ACC112 (cell line): ENCODE data around the gene DNAJC5.

ENCODE experiments used
- H2AFZ ChIP-seq: fragments of 200-600 bp; sonication (generic); one replicate; pipeline ENCODE4 v1.6.0; 2017; ENCODE audit warnings: antibody characterized with exemption, low read length; ENCODE audit not compliant: unreplicated experiment
- H3K27ac ChIP-seq: fragments of 200-600 bp; sonication (generic); 2 replicates; pipeline ENCODE4 v1.5.1; 2014; ENCODE audit warnings: low read depth, mild to moderate bottlenecking, antibody characterized with exemption, low read length, moderate library complexity
- H3K27me3 ChIP-seq: fragments of 200-600 bp; sonication (generic); 2 replicates; pipeline ENCODE4 v1.6.1; 2014; ENCODE audit warnings: mild to moderate bottlenecking, antibody characterized with exemption, low read length, moderate library complexity, mixed read lengths; ENCODE audit not compliant: insufficient read depth
- H3K36me3 ChIP-seq: fragments of 200-600 bp; sonication (generic); 2 replicates; pipeline ENCODE4 v1.6.1; 2016; ENCODE audit warnings: mild to moderate bottlenecking, antibody characterized with exemption, low read length, moderate library complexity, mixed read lengths; ENCODE audit not compliant: insufficient read depth
- H3K4me1 ChIP-seq: fragments of 200-600 bp; sonication (generic); one replicate; pipeline ENCODE4 v1.6.1; 2016; ENCODE audit warnings: low read length, mixed read lengths; ENCODE audit not compliant: insufficient read depth, unreplicated experiment, control insufficient read depth
- H3K4me3 ChIP-seq: fragments of 200-600 bp; sonication (generic); 2 replicates; pipeline ENCODE4 v1.5.1; 2014; ENCODE audit warnings: mild to moderate bottlenecking, low read depth, low read length
- H3K79me2 ChIP-seq: fragments of 200-600 bp; sonication (generic); one replicate; pipeline ENCODE4 v1.6.0; 2016; ENCODE audit warnings: low read length; ENCODE audit not compliant: control insufficient read depth, unreplicated experiment, insufficient read depth

The DNAJC5 gene

GRCh38 chr20:63932606-63933160 is 37.8 kb downstream of the DNAJC5 start:
- peaks cover 17% of the 10 kb centered on the region; the same call in 1 of the 2 replicates for H3K36me3 ChIP-seq
- no peaks in the 10 kb centered on the region for H3K27me3 ChIP-seq
- H3K79me2 ChIP-seq, result peaks cover 5% of the 10 kb centered on the region
- H2AFZ ChIP-seq, result no peak overlapping the region
- no peak overlapping the region for H3K4me3 ChIP-seq
- H3K27ac ChIP-seq, result no peak overlapping the region
- no peaks in the 10 kb centered on the region for H3K4me1 ChIP-seq

- Histone ChIP-seq H3K27me3 (no peaks in the 10 kb centered on the region), H3K4me3 (no peak overlapping the region), H3K4me1 (no peaks in the 10 kb centered on the region), H3K36me3 (peaks cover 10% of the 10 kb centered on the region; the same call in 1 of the 2 replicates), H3K79me2 (peaks cover 5% of the 10 kb centered on the region), H3K27ac (no peak overlapping the region), H2AFZ (no peak overlapping the region)
Measured at GRCh38 chr20:63933646-63934045, 38.7 kb downstream of the DNAJC5 start.

GRCh38 chr20:63934271-63935068 is 39.5 kb downstream of the DNAJC5 start:
- no peak overlapping the region for H2AFZ ChIP-seq
- H3K4me1 ChIP-seq, result no peaks in the 10 kb centered on the region
- H3K36me3 ChIP-seq, result peaks cover 11% of the 10 kb centered on the region; the same call in 1 of the 2 replicates
- H3K27ac ChIP-seq, result no peak overlapping the region
- no peak overlapping the region for H3K4me3 ChIP-seq
- H3K27me3 ChIP-seq, result no peaks in the 10 kb centered on the region
- H3K79me2 ChIP-seq, result peaks cover 5% of the 10 kb centered on the region

GRCh38 chr20:63935447-63935846 is 40.5 kb downstream of the DNAJC5 start:
- Histone ChIP-seq H3K36me3 (peaks cover 19% of the 10 kb centered on the region; the same call in 1 of the 2 replicates), H3K27me3 (no peaks in the 10 kb centered on the region), H2AFZ (no peak overlapping the region), H3K27ac (no peak overlapping the region), H3K79me2 (peaks cover 9% of the 10 kb centered on the region), H3K4me1 (no peaks in the 10 kb centered on the region), H3K4me3 (no peak overlapping the region)

- Histone ChIP-seq H3K27me3 (no peaks in the 10 kb centered on the region), H3K4me3 (no peak overlapping the region), H3K27ac (no peak overlapping the region), H3K36me3 (peaks cover 24% of the 10 kb centered on the region; the same call in 1 of the 2 replicates), H3K4me1 (no peaks in the 10 kb centered on the region), H3K79me2 (peaks cover 9% of the 10 kb centered on the region), H2AFZ (no peak overlapping the region)
Measured at GRCh38 chr20:63937596-63937995, 42.7 kb downstream of the DNAJC5 start.

- no peak overlapping the region for H2AFZ ChIP-seq
- peaks cover 24% of the 10 kb centered on the region; the same call in 1 of the 2 replicates for H3K36me3 ChIP-seq
- H3K27me3 ChIP-seq, result no peaks in the 10 kb centered on the region
- H3K79me2 ChIP-seq, result peaks cover 9% of the 10 kb centered on the region
- no peaks in the 10 kb centered on the region for H3K4me1 ChIP-seq
- no peak overlapping the region for H3K27ac ChIP-seq
- no peak overlapping the region for H3K4me3 ChIP-seq
Measured at GRCh38 chr20:63939061-63939935, 44.4 kb downstream of the DNAJC5 start.

- H3K79me2 ChIP-seq, result peaks cover 8% of the 10 kb centered on the region
- no peak overlapping the region for H3K27ac ChIP-seq
- peaks cover 24% of the 10 kb centered on the region; the same call in 1 of the 2 replicates for H3K36me3 ChIP-seq
- no peaks in the 10 kb centered on the region for H3K27me3 ChIP-seq
- H3K4me1 ChIP-seq, result no peaks in the 10 kb centered on the region
- H3K4me3 ChIP-seq, result no peak overlapping the region
- H2AFZ ChIP-seq, result no peak overlapping the region
Measured at GRCh38 chr20:63940071-63940471, 45.1 kb downstream of the DNAJC5 start.

- Histone ChIP-seq H2AFZ (no peak overlapping the region), H3K4me3 (no peak overlapping the region), H3K4me1 (no peaks in the 10 kb centered on the region), H3K27me3 (no peaks in the 10 kb centered on the region), H3K36me3 (peaks cover 24% of the 10 kb centered on the region; the same call in 1 of the 2 replicates), H3K27ac (no peak overlapping the region), H3K79me2 (peaks cover 6% of the 10 kb centered on the region)
Measured at GRCh38 chr20:63940472-63941266, 45.7 kb downstream of the DNAJC5 start.

- H3K27ac ChIP-seq, result no peak overlapping the region
- no peak overlapping the region for H3K4me3 ChIP-seq
- no peaks in the 10 kb centered on the region for H3K4me1 ChIP-seq
- peaks cover 7% of the 10 kb centered on the region for H3K79me2 ChIP-seq
- H2AFZ ChIP-seq, result no peak overlapping the region
- H3K27me3 ChIP-seq, result no peaks in the 10 kb centered on the region
- peaks cover 24% of the 10 kb centered on the region; the same call in 1 of the 2 replicates for H3K36me3 ChIP-seq
Measured at GRCh38 chr20:63941282-63942081, 46.6 kb downstream of the DNAJC5 start.
